ENCODE results near the gene PDE1C. TPM values are rescaled to one million over a fixed set of nuclear protein-coding genes. Genes with fewer than 3 reads are reported as not detected.

The PDE1C gene
- total RNA-seq, 3 donors from 2014 or later (not counting 1 experiment from before 2014, with no cell fraction given) = not detected

DNA sequence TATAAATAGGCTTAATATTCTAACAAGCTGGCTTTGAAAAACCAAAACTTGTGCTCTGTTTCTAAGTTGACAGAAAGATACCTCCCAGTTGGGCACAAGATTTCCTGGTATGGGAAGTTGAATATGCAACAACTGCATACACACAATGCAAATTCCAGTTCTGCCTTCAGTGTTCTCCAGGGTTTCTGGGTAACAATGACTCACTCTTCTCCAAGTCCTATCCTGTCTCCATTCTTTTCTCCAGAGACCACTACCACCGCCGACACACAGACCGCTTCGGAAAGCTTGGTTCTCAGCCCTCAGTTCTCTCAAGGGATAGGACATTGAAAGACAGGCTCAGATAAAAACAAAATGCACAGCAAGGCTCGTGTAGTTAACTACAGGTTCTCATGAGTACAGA lies 12.2 kb downstream of the PDE1C start:
- ATAC-seq (no peak), DNase-seq (no peak)
- peaks cover 0 to 5% of the 10 kb centered on the region in 2 donors for H3K9me3 Mint-ChIP-seq
- H3K36me3 Mint-ChIP-seq = no peaks in the 10 kb centered on the region
- intact Hi-C loops (cut with micrococcal nuclease) = no loop called here
- WGBS (ENCODE audit: insufficient coverage) = 90% methylated on average over 5 of the region's 5 CpGs
- Histone ChIP-seq H3K27ac (ENCODE audit: low read length) (no peak overlapping the region), H3K4me3 (ENCODE audit: low read length) (no peak overlapping the region), H3K4me1 (ENCODE audit: control insufficient read depth, insufficient read depth, low read length) (no peaks in the 10 kb centered on the region), H3K36me3 (ENCODE audit: control insufficient read depth, insufficient read depth, low read length) (no peaks in the 10 kb centered on the region), H3K27me3 (ENCODE audit: control insufficient read depth, insufficient read depth, low read length) (no peaks in the 10 kb centered on the region), H3K9me3 (ENCODE audit: control insufficient read depth, insufficient read depth, low read length) (no peaks in the 10 kb centered on the region)
- H3K4me1 Mint-ChIP-seq = no peaks in the 10 kb centered on the region
- TF ChIP-seq, protein P1, sequence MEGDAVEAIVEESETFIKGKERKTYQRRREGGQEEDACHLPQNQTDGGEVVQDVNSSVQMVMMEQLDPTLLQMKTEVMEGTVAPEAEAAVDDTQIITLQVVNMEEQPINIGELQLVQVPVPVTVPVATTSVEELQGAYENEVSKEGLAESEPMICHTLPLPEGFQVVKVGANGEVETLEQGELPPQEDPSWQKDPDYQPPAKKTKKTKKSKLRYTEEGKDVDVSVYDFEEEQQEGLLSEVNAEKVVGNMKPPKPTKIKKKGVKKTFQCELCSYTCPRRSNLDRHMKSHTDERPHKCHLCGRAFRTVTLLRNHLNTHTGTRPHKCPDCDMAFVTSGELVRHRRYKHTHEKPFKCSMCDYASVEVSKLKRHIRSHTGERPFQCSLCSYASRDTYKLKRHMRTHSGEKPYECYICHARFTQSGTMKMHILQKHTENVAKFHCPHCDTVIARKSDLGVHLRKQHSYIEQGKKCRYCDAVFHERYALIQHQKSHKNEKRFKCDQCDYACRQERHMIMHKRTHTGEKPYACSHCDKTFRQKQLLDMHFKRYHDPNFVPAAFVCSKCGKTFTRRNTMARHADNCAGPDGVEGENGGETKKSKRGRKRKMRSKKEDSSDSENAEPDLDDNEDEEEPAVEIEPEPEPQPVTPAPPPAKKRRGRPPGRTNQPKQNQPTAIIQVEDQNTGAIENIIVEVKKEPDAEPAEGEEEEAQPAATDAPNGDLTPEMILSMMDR (IDR thresholded peaks at IDR 0.05) = no peak
- no peak overlapping the region for H3K27ac Mint-ChIP-seq
- no peak overlapping the region for H3K4me3 Mint-ChIP-seq
- no peaks in the 10 kb centered on the region for H3K27me3 Mint-ChIP-seq (ENCODE audit: low read depth in 2 of 2)

DNA sequence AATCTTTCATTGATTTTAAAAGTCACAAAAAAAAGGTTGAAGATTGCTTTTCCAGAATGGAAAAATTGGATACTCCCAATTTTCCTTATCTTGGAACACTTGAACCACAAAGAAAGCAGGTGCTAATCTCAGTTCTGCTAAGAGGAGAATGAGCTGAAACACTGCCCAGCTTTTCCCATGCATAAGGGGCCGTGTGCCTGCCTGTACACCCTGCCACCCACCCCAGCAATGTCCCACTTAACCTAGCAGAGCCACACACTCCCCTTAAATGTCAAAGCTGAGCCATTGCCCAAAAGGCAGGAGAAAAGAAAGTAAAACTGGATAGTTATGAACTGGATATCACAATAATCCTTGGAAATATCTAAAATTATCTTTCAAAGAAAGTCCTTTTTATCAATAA lies 13.4 kb downstream of the PDE1C start:
- 83% methylated on average over 1 of the region's 1 CpG for WGBS (ENCODE audit: insufficient coverage)
- Histone ChIP-seq H3K4me3 (ENCODE audit: low read length) (no peak overlapping the region), H3K36me3 (ENCODE audit: control insufficient read depth, insufficient read depth, low read length) (no peaks in the 10 kb centered on the region), H3K27ac (ENCODE audit: low read length) (no peak overlapping the region), H3K9me3 (ENCODE audit: control insufficient read depth, insufficient read depth, low read length) (no peaks in the 10 kb centered on the region), H3K27me3 (ENCODE audit: control insufficient read depth, insufficient read depth, low read length) (no peaks in the 10 kb centered on the region), H3K4me1 (ENCODE audit: control insufficient read depth, insufficient read depth, low read length) (no peaks in the 10 kb centered on the region)
- Mint-ChIP-seq H3K36me3 (no peaks in the 10 kb centered on the region), H3K4me3 (no peak overlapping the region), H3K27ac (no peak overlapping the region), H3K27me3 (ENCODE audit: low read depth in 2 of 2) (no peaks in the 10 kb centered on the region), H3K9me3 (peaks cover 0 to 5% of the 10 kb centered on the region in 2 donors), H3K4me1 (no peaks in the 10 kb centered on the region)
- intact Hi-C loops (cut with micrococcal nuclease) = no loop called here
- ATAC-seq (no peak), DNase-seq (no peak)
- TF ChIP-seq, protein P1 (IDR thresholded peaks at IDR 0.05) = no peak

DNA sequence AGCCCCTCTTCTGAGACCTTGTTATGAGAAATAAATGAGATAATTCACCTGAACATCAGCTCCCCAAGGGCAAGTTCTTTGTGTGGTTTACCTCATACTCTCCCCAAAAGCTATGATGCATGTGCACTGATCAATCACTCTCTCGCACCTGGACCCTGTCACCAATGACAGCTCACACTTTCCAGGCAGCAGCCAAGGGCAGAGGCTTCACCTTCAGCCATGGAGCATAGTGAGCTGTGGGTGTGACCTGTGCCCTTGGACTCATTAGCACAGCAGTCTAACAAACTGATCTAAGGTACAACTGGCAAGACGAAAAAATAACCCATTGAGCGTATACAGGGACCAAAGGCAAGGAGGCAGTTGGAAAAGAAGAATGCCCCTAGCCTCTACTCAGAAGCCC lies 17.0 kb downstream of the PDE1C start:
- ATAC-seq = no peak
- H3K4me3 ChIP-seq (ENCODE audit: low read length) = no peak overlapping the region
- H3K27ac ChIP-seq (ENCODE audit: low read length) = no peak overlapping the region
- H3K9me3 ChIP-seq (ENCODE audit: control insufficient read depth, insufficient read depth, low read length) = no peaks in the 10 kb centered on the region
- Mint-ChIP-seq H3K4me1 (peaks cover 0 to 6% of the 10 kb centered on the region in 2 donors), H3K9me3 (peaks cover 2% of the 10 kb centered on the region in 2 donors), H3K27me3 (ENCODE audit: low read depth in 2 of 2) (no peaks in the 10 kb centered on the region), H3K27ac (no peak overlapping the region), H3K4me3 (no peak overlapping the region), H3K36me3 (no peaks in the 10 kb centered on the region)
- TF ChIP-seq, protein P1 (IDR thresholded peaks at IDR 0.05) = no peak
- H3K36me3 ChIP-seq (ENCODE audit: control insufficient read depth, insufficient read depth, low read length) = no peaks in the 10 kb centered on the region
- H3K4me1 ChIP-seq (ENCODE audit: control insufficient read depth, insufficient read depth, low read length) = no peaks in the 10 kb centered on the region
- H3K27me3 ChIP-seq (ENCODE audit: control insufficient read depth, insufficient read depth, low read length) = no peaks in the 10 kb centered on the region
- intact Hi-C loops (cut with micrococcal nuclease) = no loop called here
- 83% methylated on average over 3 of the region's 3 CpGs for WGBS (ENCODE audit: insufficient coverage)
- DNase-seq = no peak

DNA sequence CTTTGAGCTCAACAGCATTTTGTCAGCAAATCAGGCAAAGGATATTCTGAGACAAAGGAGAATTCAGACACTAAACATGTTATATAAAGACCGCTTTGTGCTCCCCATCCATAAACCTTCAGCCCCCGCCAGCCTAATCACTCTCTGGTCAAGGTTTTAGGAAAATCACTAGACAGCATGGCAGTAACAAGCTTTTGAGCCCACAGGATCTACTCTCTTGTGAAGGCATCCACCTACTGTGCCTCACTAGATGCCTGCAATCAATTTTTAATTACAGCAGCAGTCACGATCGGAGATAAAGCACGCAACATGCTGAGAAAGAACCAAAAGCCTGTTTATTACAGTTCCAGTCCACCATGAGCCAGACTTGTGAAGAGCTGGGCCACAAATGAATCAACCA lies 19.1 kb downstream of the PDE1C start:
- H3K9me3 Mint-ChIP-seq = peaks cover 2% of the 10 kb centered on the region in 2 donors
- no peaks in the 10 kb centered on the region for H3K36me3 ChIP-seq (ENCODE audit: control insufficient read depth, insufficient read depth, low read length)
- peaks cover 0 to 6% of the 10 kb centered on the region in 2 donors for H3K4me1 Mint-ChIP-seq
- intact Hi-C loops (cut with micrococcal nuclease) = no loop called here
- TF ChIP-seq, protein P1 (IDR thresholded peaks at IDR 0.05) = no peak
- no peaks in the 10 kb centered on the region for H3K4me1 ChIP-seq (ENCODE audit: control insufficient read depth, insufficient read depth, low read length)
- no peak overlapping the region for H3K4me3 ChIP-seq (ENCODE audit: low read length)
- H3K27me3 ChIP-seq (ENCODE audit: control insufficient read depth, insufficient read depth, low read length) = no peaks in the 10 kb centered on the region
- H3K27ac ChIP-seq (ENCODE audit: low read length) = no peak overlapping the region
- DNase-seq = no peak
- no peaks in the 10 kb centered on the region for H3K36me3 Mint-ChIP-seq
- H3K27me3 Mint-ChIP-seq (ENCODE audit: low read depth in 2 of 2) = no peaks in the 10 kb centered on the region
- H3K9me3 ChIP-seq (ENCODE audit: control insufficient read depth, insufficient read depth, low read length) = no peaks in the 10 kb centered on the region
- 92% methylated on average over 5 of the region's 5 CpGs for WGBS (ENCODE audit: insufficient coverage)
- H3K27ac Mint-ChIP-seq = no peak overlapping the region
- no peak for ATAC-seq
- H3K4me3 Mint-ChIP-seq = no peak overlapping the region

Data from natural killer cell (primary cell).